WTC11 (cell line): ENCODE results near the gene HNRNPR. TPM values are rescaled to one million over a fixed set of nuclear protein-coding genes. Genes with fewer than 3 reads are reported as not detected.
"Not testable (repeated sequence)": the region's sequence is repeated elsewhere in the genome, so short reads cannot be mapped to it uniquely, and the experiment has no call there.

Experiments used
- ATAC-seq: fragments of 200-7000 bp; cut with Tn5 transposase; 2 replicates; pipeline ENCODE4 v1.10.0; 2021; ENCODE audit warnings: mild to moderate bottlenecking, moderate library complexity
- CTCF ChIA-PET: fragments of 300-600 bp; sonication (Branson Sonifier 250); formaldehyde crosslinking; loops from one replicate; lab custom pipeline; 2021; ENCODE audit warnings: antibody characterized with exemption; lab: Charles Lee
- POLR2A ChIA-PET: fragments of 350-600 bp; sonication (Branson Sonifier 250); formaldehyde crosslinking; loops from one replicate; lab custom pipeline; 2021; ENCODE audit warnings: antibody characterized with exemption; lab: Charles Lee
- DNase-seq: peaks from one replicate; pipeline ENCODE4 v3.0.0; 2021; ENCODE audit warnings: low spot score
- H3K27ac Mint-ChIP-seq: 2 replicates; pipeline ENCODE4 v1.8.0; 2021; ENCODE audit warnings: mixed read lengths
- H3K27me3 Mint-ChIP-seq: 2 replicates; pipeline ENCODE4 v1.8.0; 2021; ENCODE audit warnings: low read depth, mild to moderate bottlenecking, moderate library complexity, mixed read lengths
- H3K36me3 Mint-ChIP-seq: 2 replicates; pipeline ENCODE4 v1.8.0; 2021; ENCODE audit warnings: mixed read lengths
- H3K4me1 Mint-ChIP-seq: 2 replicates; pipeline ENCODE4 v1.8.0; 2022; ENCODE audit warnings: mixed read lengths
- H3K4me3 Mint-ChIP-seq: 2 replicates; pipeline ENCODE4 v1.8.0; 2021; ENCODE audit warnings: mild to moderate bottlenecking, moderate library complexity, mixed read lengths
- H3K9me3 Mint-ChIP-seq: 2 replicates; pipeline ENCODE4 v1.8.0; 2021; ENCODE audit warnings: mixed read lengths
- AFF4 ChIP-seq: sonication (generic); formaldehyde crosslinking; IDR thresholded peaks from 2 replicates; pipeline ENCODE4 v1.8.1; 2023; ENCODE audit warnings: mild to moderate bottlenecking, missing genetic modification reagents, borderline replicate concordance
- ERG ChIP-seq: fragments of 250-450 bp; sonication (Bioruptor Pico); IDR thresholded peaks from 2 replicates; pipeline ENCODE4 v1.8.0; 2021; ENCODE audit warnings: mild to moderate bottlenecking
- FOXK1 ChIP-seq: sonication (generic); formaldehyde crosslinking; IDR thresholded peaks from 2 replicates; pipeline ENCODE4 v1.8.0; 2022; ENCODE audit warnings: mild to moderate bottlenecking, moderate library complexity, missing genetic modification reagents
- GTF2I ChIP-seq: fragments of 250-450 bp; sonication (Bioruptor Pico); conservative IDR thresholded peaks from 2 replicates; pipeline ENCODE4 v1.4.0; 2021; ENCODE audit warnings: mild to moderate bottlenecking
- MAX ChIP-seq: sonication (generic); formaldehyde crosslinking; IDR thresholded peaks from 2 replicates; pipeline ENCODE4 v1.8.0; 2022; ENCODE audit warnings: mild to moderate bottlenecking, missing genetic modification reagents
- NFYB ChIP-seq: sonication (generic); formaldehyde crosslinking; conservative IDR thresholded peaks from 2 replicates; pipeline ENCODE4 v1.8.0; 2022; ENCODE audit warnings: low read depth, missing genetic modification reagents
- NR2C2 ChIP-seq: sonication (generic); formaldehyde crosslinking; IDR thresholded peaks from 2 replicates; pipeline ENCODE4 v1.8.0; 2022; ENCODE audit warnings: mild to moderate bottlenecking, missing genetic modification reagents
- NR3C1 ChIP-seq: sonication (generic); formaldehyde crosslinking; conservative IDR thresholded peaks from 2 replicates; pipeline ENCODE4 v1.8.1; 2023; ENCODE audit warnings: low read depth, mild to moderate bottlenecking, missing genetic modification reagents
- TEAD1 ChIP-seq: sonication (generic); formaldehyde crosslinking; IDR thresholded peaks from 2 replicates; pipeline ENCODE4 v1.8.0; 2022; ENCODE audit warnings: mild to moderate bottlenecking, missing genetic modification reagents
- ZNF416 ChIP-seq: fragments of 250-450 bp; sonication (Bioruptor Pico); IDR thresholded peaks from 2 replicates; pipeline ENCODE4 v1.9.0; 2021; ENCODE audit warnings: mild to moderate bottlenecking, inconsistent platforms
- ZNF423 ChIP-seq: fragments of 250-450 bp; sonication (Bioruptor Pico); IDR thresholded peaks from 2 replicates; pipeline ENCODE4 v2.1.2; 2022; ENCODE audit warnings: mild to moderate bottlenecking, moderate library complexity
- total RNA-seq: library from RNA; stranded (reverse); gene quantifications from 3 replicates; pipeline ENCODE4 v1.2.3, GENCODE V29; 2021

HNRNPR gene
- total RNA-seq, 1 experiment from 2014 or later, result 178 TPM

- peaks cover 5% of the 10 kb centered on the region for H3K9me3 Mint-ChIP-seq
- DNase-seq (no peak), ATAC-seq (no peak)
- no peaks in the 10 kb centered on the region for H3K4me1 Mint-ChIP-seq
- no peaks in the 10 kb centered on the region for H3K27me3 Mint-ChIP-seq
- ChIA-PET POLR2A (no interaction called here), CTCF (interaction anchor here (0.8 to 1.0 kb wide), 2 partner anchors 10 to 58 kb away, joined by 3 to 5 read pairs; no protein-coding TSS in a partner anchor)
- no peak overlapping the region for H3K27ac Mint-ChIP-seq
- H3K4me3 Mint-ChIP-seq, result no peak overlapping the region
- H3K36me3 Mint-ChIP-seq, result no peaks in the 10 kb centered on the region
- no peak for TF ChIP-seq NR3C1 (CRISPR knock-in tag)
Observed at GRCh38 chr1:23274134-23274505, 70.0 kb downstream of the HNRNPR start.

- Mint-ChIP-seq H3K9me3 (peaks cover 5% of the 10 kb centered on the region), H3K4me1 (peaks cover 4% of the 10 kb centered on the region), H3K27me3 (no peaks in the 10 kb centered on the region), H3K4me3 (no peak overlapping the region), H3K36me3 (no peaks in the 10 kb centered on the region), H3K27ac (no peak overlapping the region)
- POLR2A ChIA-PET, result no interaction called here
- ATAC-seq, result no peak
- no peak for DNase-seq
- CTCF ChIA-PET, result interaction anchor here (0.8 to 1.0 kb wide), 2 partner anchors 10 to 57 kb away, joined by 3 to 5 read pairs; no protein-coding TSS in a partner anchor
- TF ChIP-seq AFF4 (CRISPR knock-in tag) (no peak), GTF2I (no peak), NFYB (no peak), ERG (CRISPR knock-in tag) (no peak), NR2C2 (CRISPR knock-in tag) (no peak)
Observed at GRCh38 chr1:23273450-23274133, 70.5 kb downstream of the HNRNPR start.

- Mint-ChIP-seq H3K27ac (peak overlapping the region; percentile 69), H3K9me3 (no peaks in the 10 kb centered on the region), H3K4me3 (peak overlapping the region; percentile 42; the same call in 1 of the 2 replicates), H3K36me3 (no peaks in the 10 kb centered on the region)
- no peak for DNase-seq
- POLR2A ChIA-PET, result interaction anchor here (0.7 to 2.0 kb wide), 3 partner anchors 46 to 233 kb away, joined by 3 to 8 read pairs (median 6); partner anchors contain the start of genes HNRNPR and HTR1D
- TF ChIP-seq ZNF416 (CRISPR knock-in tag) (no peak), FOXK1 (CRISPR knock-in tag) (peak; percentile 7; the same call in 1 of the 2 replicates), TEAD1 (peak; percentile 86), MAX (peak; percentile 39; the same call in 1 of the 2 replicates), ZNF423 (CRISPR knock-in tag) (peak; percentile 72)
- TF ChIP-seq, all 79 proteins: peak for 4
- peak; percentile 87 for ATAC-seq
- peaks cover 44% of the 10 kb centered on the region for H3K4me1 Mint-ChIP-seq
- H3K27me3 Mint-ChIP-seq, result no peaks in the 10 kb centered on the region; the same call in 1 of the 2 replicates
- CTCF ChIA-PET, result interaction anchor here (0.5 to 4.2 kb wide), 8 partner anchors 10 to 887 kb away, joined by 3 to 48 read pairs (median 4); partner anchors contain the start of gene HTR1D
Observed at GRCh38 chr1:23263380-23263887, 80.7 kb downstream of the HNRNPR start.

GRCh38 chr1:23258082-23258481 lies 86.0 kb downstream of the HNRNPR start:
- H3K9me3 Mint-ChIP-seq, H3K27ac Mint-ChIP-seq, ATAC-seq, H3K36me3 Mint-ChIP-seq, POLR2A ChIA-PET, H3K4me3 Mint-ChIP-seq, CTCF ChIA-PET, DNase-seq, H3K27me3 Mint-ChIP-seq: not testable (repeated sequence)
- H3K4me1 Mint-ChIP-seq, result peaks cover 14% of the 10 kb centered on the region

GRCh38 chr1:23257371-23257770 lies 86.7 kb downstream of the HNRNPR start:
- H3K4me3 Mint-ChIP-seq, H3K27ac Mint-ChIP-seq, DNase-seq, H3K36me3 Mint-ChIP-seq, H3K27me3 Mint-ChIP-seq, ATAC-seq, CTCF ChIA-PET, H3K4me1 Mint-ChIP-seq, H3K9me3 Mint-ChIP-seq, POLR2A ChIA-PET: not testable (repeated sequence)
